Measurements from ENCODE around the gene SND1.
"Not testable (repeated sequence)": the region's sequence is repeated elsewhere in the genome, so short reads cannot be mapped to it uniquely, and the experiment has no call there.

SND1 gene

GRCh38 chr7:128107516-128107915 is 455.5 kb downstream of the SND1 start:
- not testable (repeated sequence) for DNase-seq (ENCODE audit: low read depth in 2 of 2, low spot score in 1 of 2)

- DNase-seq (ENCODE audit: low read depth in 2 of 2, low spot score in 1 of 2), result no peak
Measured at GRCh38 chr7:128108129-128108528, 456.1 kb downstream of the SND1 start.

GRCh38 chr7:128108641-128109423 is 456.8 kb downstream of the SND1 start:
- no peak for DNase-seq (ENCODE audit: low read depth in 2 of 2, low spot score in 1 of 2)

GRCh38 chr7:128109424-128109969 is 457.5 kb downstream of the SND1 start:
- DNase-seq (ENCODE audit: low read depth in 2 of 2, low spot score in 1 of 2), result not testable (repeated sequence)

GRCh38 chr7:128110641-128111364 is 458.8 kb downstream of the SND1 start:
- no peak for DNase-seq (ENCODE audit: low read depth in 2 of 2, low spot score in 1 of 2)

- DNase-seq (ENCODE audit: low read depth in 2 of 2, low spot score in 1 of 2), result no peak
Measured at GRCh38 chr7:128112018-128112780, 460.2 kb downstream of the SND1 start.

GRCh38 chr7:128112781-128113221 is 460.8 kb downstream of the SND1 start:
- DNase-seq (ENCODE audit: low read depth in 2 of 2, low spot score in 1 of 2), result no peak

GRCh38 chr7:128113839-128114238 is 461.8 kb downstream of the SND1 start:
- no peak for DNase-seq (ENCODE audit: low read depth in 2 of 2, low spot score in 1 of 2)

- no peak for DNase-seq (ENCODE audit: low read depth in 2 of 2, low spot score in 1 of 2)
Measured at GRCh38 chr7:128114806-128115205, 462.8 kb downstream of the SND1 start.

- DNase-seq (ENCODE audit: low read depth in 2 of 2, low spot score in 1 of 2), result no peak
Measured at GRCh38 chr7:128115336-128115820, 463.4 kb downstream of the SND1 start.

GRCh38 chr7:128115821-128116723 is 464.1 kb downstream of the SND1 start:
- no peak for DNase-seq (ENCODE audit: low read depth in 2 of 2, low spot score in 1 of 2)

- DNase-seq (ENCODE audit: low read depth in 2 of 2, low spot score in 1 of 2), result no peak
Measured at GRCh38 chr7:128116740-128117139, 464.7 kb downstream of the SND1 start.

GRCh38 chr7:128117691-128118090 is 465.7 kb downstream of the SND1 start:
- DNase-seq (ENCODE audit: low read depth in 2 of 2, low spot score in 1 of 2), result no peak

GRCh38 chr7:128119036-128119435 is 467.0 kb downstream of the SND1 start:
- no peak for DNase-seq (ENCODE audit: low read depth in 2 of 2, low spot score in 1 of 2)

- no peak for DNase-seq (ENCODE audit: low read depth in 2 of 2, low spot score in 1 of 2)
Measured at GRCh38 chr7:128120116-128120515, 468.1 kb downstream of the SND1 start.

- DNase-seq (ENCODE audit: low read depth in 2 of 2, low spot score in 1 of 2), result no peak
Measured at GRCh38 chr7:128120976-128121490, 469.0 kb downstream of the SND1 start.

GRCh38 chr7:128121711-128122530 is 469.9 kb downstream of the SND1 start:
- no peak for DNase-seq (ENCODE audit: low read depth in 2 of 2, low spot score in 1 of 2)

GRCh38 chr7:128122576-128123290 is 470.7 kb downstream of the SND1 start:
- no peak for DNase-seq (ENCODE audit: low read depth in 2 of 2, low spot score in 1 of 2)

Data from stimulated activated CD8-positive, alpha-beta memory T cell treated with anti-CD3 and anti-CD28 coated beads, Interleukin-4, amount 100 ng/mL, for 4 hours (primary cell).